SK-N-SH treated with all-trans-retinoic acid at 6 μM for 48 hours (cell line): Measurements from ENCODE around the gene DPP10.

Experiments used
- ATAC-seq: fragments of 200-7000 bp; cut with Tn5 transposase; 3 replicates; pipeline ENCODE4 v1.9.1; 2020; ENCODE audit warnings: mild to moderate bottlenecking, moderate library complexity
- ARNTL ChIP-seq: fragments of 450-650 bp; formaldehyde crosslinking; IDR thresholded peaks from 2 replicates; pipeline ENCODE4 v1.5.0; 2020; ENCODE audit warnings: low read depth, mild to moderate bottlenecking, moderate library complexity, borderline replicate concordance
- BACH2 ChIP-seq: fragments of 250-450 bp; sonication (Bioruptor Pico); IDR thresholded peaks from 2 replicates; pipeline ENCODE4 v1.9.0; 2021; ENCODE audit warnings: mild to moderate bottlenecking, borderline replicate concordance
- CREB5 ChIP-seq: fragments of 250-450 bp; sonication (Bioruptor Pico); IDR thresholded peaks from 2 replicates; pipeline ENCODE4 v1.5.1; 2020; ENCODE audit warnings: low read depth, mild to moderate bottlenecking, moderate library complexity
- CSDC2 ChIP-seq: fragments of 250-450 bp; sonication (Bioruptor Pico); IDR thresholded peaks from 2 replicates; pipeline ENCODE4 v1.5.0; 2020; ENCODE audit warnings: mild to moderate bottlenecking, moderate library complexity
- CSRNP3 ChIP-seq: fragments of 250-450 bp; sonication (Bioruptor Pico); IDR thresholded peaks from 2 replicates; pipeline ENCODE4 v1.5.1; 2021; ENCODE audit warnings: mild to moderate bottlenecking, moderate library complexity
- ESRRG ChIP-seq: fragments of 250-450 bp; sonication (Bioruptor Pico); IDR thresholded peaks from 2 replicates; pipeline ENCODE4 v1.6.1; 2021; ENCODE audit warnings: mild to moderate bottlenecking
- GLIS3 ChIP-seq: fragments of 250-450 bp; sonication (Bioruptor Pico); IDR thresholded peaks from 2 replicates; pipeline ENCODE4 v1.5.0; 2020; ENCODE audit warnings: mild to moderate bottlenecking, moderate library complexity
- ISL1 ChIP-seq: fragments of 250-450 bp; sonication (Bioruptor Pico); IDR thresholded peaks from 2 replicates; pipeline ENCODE4 v2.1.2; 2022; ENCODE audit warnings: mild to moderate bottlenecking, moderate library complexity
- PATZ1 ChIP-seq: fragments of 250-450 bp; sonication (Bioruptor Pico); IDR thresholded peaks from 2 replicates; pipeline ENCODE4 v1.8.0; 2020; ENCODE audit warnings: mild to moderate bottlenecking, moderate library complexity, borderline replicate concordance
- POU6F1 ChIP-seq: fragments of 250-450 bp; sonication (Bioruptor Pico); IDR thresholded peaks from 2 replicates; pipeline ENCODE4 v1.8.0; 2021; ENCODE audit warnings: low read depth, mild to moderate bottlenecking, moderate library complexity, borderline replicate concordance
- PPARA ChIP-seq: fragments of 250-450 bp; sonication (Bioruptor Pico); IDR thresholded peaks from 2 replicates; pipeline ENCODE4 v1.5.0; 2020; ENCODE audit warnings: mild to moderate bottlenecking, borderline replicate concordance
- RARB ChIP-seq: fragments of 250-450 bp; sonication (Bioruptor Pico); IDR thresholded peaks from 2 replicates; pipeline ENCODE4 v1.8.0; 2021; ENCODE audit warnings: mild to moderate bottlenecking, moderate library complexity
- TCF4 ChIP-seq: fragments of 250-450 bp; sonication (Bioruptor Pico); IDR thresholded peaks from 2 replicates; pipeline ENCODE4 v1.8.0; 2021; ENCODE audit warnings: mild to moderate bottlenecking, moderate library complexity, borderline replicate concordance
- TSHZ2 ChIP-seq: fragments of 250-450 bp; sonication (Bioruptor Pico); IDR thresholded peaks from 2 replicates; pipeline ENCODE4 v1.5.0; 2020; ENCODE audit warnings: mild to moderate bottlenecking, moderate library complexity
- ZC3H10 ChIP-seq: fragments of 250-450 bp; sonication (Bioruptor Pico); IDR thresholded peaks from 2 replicates; pipeline ENCODE4 v1.5.1; 2021; ENCODE audit warnings: mild to moderate bottlenecking, moderate library complexity
- ZFP3 ChIP-seq: fragments of 250-450 bp; sonication (Bioruptor Pico); IDR thresholded peaks from 2 replicates; pipeline ENCODE4 v1.5.0; 2020; ENCODE audit warnings: mild to moderate bottlenecking, moderate library complexity
- ZFP30 ChIP-seq: fragments of 450-650 bp; formaldehyde crosslinking; IDR thresholded peaks from 2 replicates; pipeline ENCODE4 v1.5.0; 2022; ENCODE audit warnings: mild to moderate bottlenecking, moderate library complexity
- ZNF565 ChIP-seq: fragments of 450-650 bp; formaldehyde crosslinking; conservative IDR thresholded peaks from 2 replicates; pipeline ENCODE4 v1.5.0; 2020; ENCODE audit warnings: low read depth, mild to moderate bottlenecking, moderate library complexity
- ZNF70 ChIP-seq: fragments of 450-650 bp; formaldehyde crosslinking; IDR thresholded peaks from 2 replicates; pipeline ENCODE4 v1.5.0; 2020; ENCODE audit warnings: mild to moderate bottlenecking, moderate library complexity
- ZNF8 ChIP-seq: fragments of 450-650 bp; formaldehyde crosslinking; IDR thresholded peaks from 2 replicates; pipeline ENCODE4 v1.5.0; 2020; ENCODE audit warnings: mild to moderate bottlenecking, moderate library complexity

DPP10 gene

GRCh38 chr2:115746151-115746550, 1303.7 kb downstream of the DPP10 start:
- TF ChIP-seq ISL1: no peak
- no peak for TF ChIP-seq ZC3H10 (CRISPR knock-in tag)
- no peak for TF ChIP-seq CSDC2 (CRISPR knock-in tag)
- TF ChIP-seq, all 23 proteins: peak for 0
- no peak for ATAC-seq

GRCh38 chr2:115757286-115757685, 1314.8 kb downstream of the DPP10 start:
- no peak for TF ChIP-seq ESRRG
- no peak for ATAC-seq

- TF ChIP-seq CSRNP3 (CRISPR knock-in tag): no peak
- no peak for TF ChIP-seq CREB5 (CRISPR knock-in tag)
- TF ChIP-seq TCF4 (CRISPR knock-in tag): no peak
- TF ChIP-seq PPARA (CRISPR knock-in tag): no peak
- no peak for TF ChIP-seq PATZ1
- no peak for TF ChIP-seq ZNF8
- no peak for TF ChIP-seq RARB
- no peak for TF ChIP-seq TSHZ2 (CRISPR knock-in tag)
- no peak for TF ChIP-seq ARNTL (CRISPR knock-in tag)
- TF ChIP-seq ISL1: no peak
- no peak for TF ChIP-seq GLIS3
- no peak for TF ChIP-seq ESRRG
- no peak for TF ChIP-seq ZNF70 (CRISPR knock-in tag)
- no peak for TF ChIP-seq CSDC2 (CRISPR knock-in tag)
- no peak for TF ChIP-seq ZC3H10 (CRISPR knock-in tag)
- no peak for TF ChIP-seq ZNF565 (CRISPR knock-in tag)
- TF ChIP-seq ZFP3 (CRISPR knock-in tag): no peak
- TF ChIP-seq ZFP30 (CRISPR knock-in tag): no peak
- no peak for TF ChIP-seq BACH2 (CRISPR knock-in tag)
- no peak for TF ChIP-seq POU6F1 (CRISPR knock-in tag)
- ATAC-seq: no peak
Observed at GRCh38 chr2:115763601-115764000, 1321.2 kb downstream of the DPP10 start.

GRCh38 chr2:115771516-115771915, 1329.1 kb downstream of the DPP10 start:
- TF ChIP-seq BACH2 (CRISPR knock-in tag): no peak
- TF ChIP-seq ZNF565 (CRISPR knock-in tag): no peak
- TF ChIP-seq POU6F1 (CRISPR knock-in tag): no peak
- ATAC-seq: no peak
